ENCODE measurements around the gene FGF7.

DNA sequence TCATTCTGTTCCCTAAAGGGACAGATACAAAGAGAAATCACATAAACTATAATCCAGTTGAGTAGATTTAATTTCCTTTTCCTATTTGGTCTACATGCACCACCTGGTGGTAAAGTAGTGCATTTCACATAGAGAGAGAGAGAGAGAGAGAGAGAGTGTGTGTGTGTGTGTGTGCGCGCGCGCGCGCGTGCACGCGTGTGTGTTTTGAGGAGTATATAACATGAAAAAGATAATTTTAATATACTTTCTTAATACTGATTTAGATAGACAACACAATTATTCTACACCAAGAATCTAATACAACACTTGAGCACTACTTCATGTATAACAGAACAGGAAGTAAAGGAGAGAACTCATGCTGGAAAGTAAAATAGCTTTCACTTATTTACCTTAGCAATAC, 1.1 kb upstream of the FGF7 start:
- no peak for TF ChIP-seq EZH2 (IDR thresholded peaks at IDR 0.05)
- no peak for TF ChIP-seq POLR2AphosphoS5 (IDR thresholded peaks at IDR 0.05; ENCODE audit: borderline replicate concordance, low read depth, low read length)
